Neutrophil (primary cell): ENCODE measurements around the gene IL20.
"Not testable (repeated sequence)": the region's sequence is repeated elsewhere in the genome, so short reads cannot be mapped to it uniquely, and the experiment has no call there.

Experiments used
- H3K27ac ChIP-seq: fragments of 200-600 bp; sonication (generic); 2 replicates; pipeline ENCODE4 v1.5.1; 2016; ENCODE audit warnings: mild to moderate bottlenecking, moderate library complexity
- H3K27me3 ChIP-seq: fragments of 200-600 bp; sonication (generic); 2 replicates; pipeline ENCODE4 v1.6.0; 2016; ENCODE audit warnings: mild to moderate bottlenecking
- H3K36me3 ChIP-seq: fragments of 200-600 bp; sonication (generic); 2 replicates; pipeline ENCODE4 v1.5.1; 2017
- H3K4me1 ChIP-seq, 2 experiments: fragments of 200-600 bp in 1 of 2; sonication (generic) in 1 of 2; 1 replicate in 1 of 2; 2 replicates in 1 of 2; pipeline versions ENCODE4 v1.5.1 to v1.6.1; 2013 to 2016; ENCODE audit warnings: low read depth in 1 of 2, low read length in 1 of 2, mild to moderate bottlenecking in 1 of 2, moderate library complexity in 1 of 2; ENCODE audit not compliant: control insufficient read depth in 1 of 2, insufficient read depth in 1 of 2
- H3K4me3 ChIP-seq, 2 experiments: fragments of 200-600 bp in 1 of 2; sonication (generic) in 1 of 2; 1 replicate in 1 of 2; 2 replicates in 1 of 2; pipeline ENCODE4 v1.5.1; 2013 to 2016; ENCODE audit warnings: low read depth in 1 of 2, low read length in 1 of 2, mild to moderate bottlenecking in 1 of 2, moderate library complexity in 1 of 2
- H3K9me3 ChIP-seq: fragments of 200-600 bp; sonication (generic); 2 replicates; pipeline ENCODE4 v1.5.1; 2016
- CTCF ChIP-seq: fragments of 200-600 bp; sonication (generic); IDR thresholded peaks from 2 replicates; pipeline ENCODE4 v1.5.1; 2016; ENCODE audit warnings: antibody characterized with exemption

Gene IL20

GRCh38 chr1:206851341-206852010 lies 13.9 kb upstream of the IL20 start:
- Histone ChIP-seq H3K9me3 (no peaks in the 10 kb centered on the region), H3K4me3 (no peak overlapping the region), H3K36me3 (no peaks in the 10 kb centered on the region), H3K4me1 (no peaks in the 10 kb centered on the region), H3K27ac (no peak overlapping the region), H3K27me3 (no peaks in the 10 kb centered on the region)
- no peak for TF ChIP-seq CTCF

- not testable (repeated sequence) for H3K9me3 ChIP-seq, H3K27me3 ChIP-seq, H3K4me3 ChIP-seq, H3K27ac ChIP-seq, H3K4me1 ChIP-seq, H3K36me3 ChIP-seq
Observed at GRCh38 chr1:206852662-206853061, 12.8 kb upstream of the IL20 start.

- H3K27ac ChIP-seq, H3K36me3 ChIP-seq, H3K27me3 ChIP-seq, H3K4me1 ChIP-seq, H3K4me3 ChIP-seq, H3K9me3 ChIP-seq: not testable (repeated sequence)
Observed at GRCh38 chr1:206853696-206854095, 11.7 kb upstream of the IL20 start.

GRCh38 chr1:206854401-206855129 lies 10.9 kb upstream of the IL20 start:
- Histone ChIP-seq H3K4me3 (no peak overlapping the region), H3K27me3 (no peaks in the 10 kb centered on the region), H3K9me3 (no peaks in the 10 kb centered on the region), H3K36me3 (no peaks in the 10 kb centered on the region), H3K4me1 (peaks cover 0 to 3% of the 10 kb centered on the region in 2 experiments), H3K27ac (no peak overlapping the region)
- no peak for TF ChIP-seq CTCF

- no peak overlapping the region for H3K27ac ChIP-seq
- no peak for TF ChIP-seq CTCF
- no peaks in the 10 kb centered on the region for H3K36me3 ChIP-seq
- peaks cover 5% of the 10 kb centered on the region for H3K27me3 ChIP-seq
- no peak overlapping the region for H3K4me3 ChIP-seq
- H3K9me3 ChIP-seq, result no peaks in the 10 kb centered on the region
- H3K4me1 ChIP-seq, result peaks cover 0 to 3% of the 10 kb centered on the region in 2 experiments
Observed at GRCh38 chr1:206855859-206856258, 9.6 kb upstream of the IL20 start.

- H3K36me3 ChIP-seq, result no peaks in the 10 kb centered on the region
- H3K4me3 ChIP-seq, result no peak overlapping the region
- no peak for TF ChIP-seq CTCF
- peaks cover 0 to 3% of the 10 kb centered on the region in 2 experiments for H3K4me1 ChIP-seq
- peaks cover 13% of the 10 kb centered on the region for H3K27me3 ChIP-seq
- H3K27ac ChIP-seq, result no peak overlapping the region
- H3K9me3 ChIP-seq, result no peaks in the 10 kb centered on the region
Observed at GRCh38 chr1:206856674-206857464, 8.6 kb upstream of the IL20 start.
